Tibial artery (tissue), 4 donors: ENCODE data around the gene TGM2.

Source experiments
- DNase-seq, 2 donors: peaks; one replicate each; pipeline ENCODE4 v3.0.0-alpha.2; 2019
- H3K27ac ChIP-seq, 2 donors: fragments of 200-600 bp; sonication (generic) in 1 of 2; 1 replicate in 1 of 2; 2 replicates in 1 of 2; pipeline ENCODE4 v1.5.1; 2018 to 2019; ENCODE audit warnings: mild to moderate bottlenecking in 1 of 2
- H3K27me3 ChIP-seq, 2 donors: fragments of 200-600 bp; sonication (generic) in 1 of 2; one replicate each; pipeline versions ENCODE4 v1.5.1 to v1.6.0; 2016 to 2019
- H3K36me3 ChIP-seq, 3 donors: fragments of 200-600 bp; sonication (generic) in 2 of 3; one replicate each; pipeline ENCODE4 v1.5.1; 2016 to 2019; ENCODE audit warnings: mild to moderate bottlenecking in 2 of 3
- H3K4me1 ChIP-seq, 4 donors: fragments of 200-600 bp; sonication (generic) in 2 of 4; 1 replicate in 3 of 4; 2 replicates in 1 of 4; pipeline ENCODE4 v1.5.1; 2016 to 2019
- H3K4me3 ChIP-seq, 2 donors: fragments of 200-600 bp; sonication (generic) in 1 of 2; 1 replicate in 1 of 2; 2 replicates in 1 of 2; pipeline ENCODE4 v1.5.1; 2018 to 2019; ENCODE audit warnings: mild to moderate bottlenecking in 2 of 2
- H3K9me3 ChIP-seq, 3 donors: fragments of 200-600 bp; sonication (generic) in 1 of 3; one replicate each; pipeline ENCODE4 v1.5.1; 2016 to 2019
- CTCF ChIP-seq, 2 experiments: fragments of 200-600 bp in 1 of 2; fragments of 450-650 bp in 1 of 2; IDR thresholded peaks; one replicate each; pipeline ENCODE4 v1.5.1; 2017 to 2019; ENCODE audit warnings: antibody characterized with exemption in 2 of 2, mild to moderate bottlenecking in 1 of 2, moderate library complexity in 1 of 2
- intact Hi-C: fragments of 100-400 bp; cut with DNase I; formaldehyde crosslinking; loops from one replicate; pipeline ENCODE4 v1.15.0; 2023; ENCODE audit warnings: low total_unique reads

The TGM2 gene

GRCh38 chr20:38084425-38084951 is 80.6 kb downstream of the TGM2 start:
- Histone ChIP-seq H3K27ac (peak overlapping the region; percentile 77 to 79), H3K4me1 (peaks cover 0 to 59% (median 24%) of the 10 kb centered on the region in 4 donors), H3K27me3 (no peaks in the 10 kb centered on the region), H3K36me3 (peaks cover 4 to 42% (median 32%) of the 10 kb centered on the region in 3 donors), H3K4me3 (no peak overlapping the region), H3K9me3 (no peaks in the 10 kb centered on the region)
- intact Hi-C loops: no loop called here
- DNase-seq: no peak
- no peak for TF ChIP-seq CTCF (IDR thresholded peaks at IDR 0.05)

GRCh38 chr20:38083338-38084048 is 81.6 kb downstream of the TGM2 start:
- Histone ChIP-seq H3K4me3 (no peak overlapping the region), H3K27ac (peak overlapping the region; percentile 77 to 79), H3K36me3 (peaks cover 0 to 33% (median 32%) of the 10 kb centered on the region in 3 donors), H3K27me3 (no peaks in the 10 kb centered on the region), H3K9me3 (no peaks in the 10 kb centered on the region), H3K4me1 (peaks cover 0 to 59% (median 24%) of the 10 kb centered on the region in 4 donors)
- DNase-seq: no peak
- TF ChIP-seq CTCF (IDR thresholded peaks at IDR 0.05): no peak
- intact Hi-C loops: no loop called here

- H3K27ac ChIP-seq: peak overlapping the region; percentile 77 to 79
- intact Hi-C loops: no loop called here
- no peak for DNase-seq
- peaks cover 0 to 33% (median 31%) of the 10 kb centered on the region in 3 donors for H3K36me3 ChIP-seq
- peaks cover 0 to 57% (median 24%) of the 10 kb centered on the region in 4 donors for H3K4me1 ChIP-seq
- TF ChIP-seq CTCF (IDR thresholded peaks at IDR 0.05): no peak
- no peak overlapping the region for H3K4me3 ChIP-seq
- H3K9me3 ChIP-seq: no peaks in the 10 kb centered on the region
- no peaks in the 10 kb centered on the region for H3K27me3 ChIP-seq
Measured at GRCh38 chr20:38082894-38083293, 82.2 kb downstream of the TGM2 start.

GRCh38 chr20:38081575-38081974 is 83.5 kb downstream of the TGM2 start:
- no peak overlapping the region for H3K4me3 ChIP-seq
- H3K9me3 ChIP-seq: no peaks in the 10 kb centered on the region
- no peak for DNase-seq
- peaks cover 0 to 51% (median 25%) of the 10 kb centered on the region in 4 donors for H3K4me1 ChIP-seq
- H3K27ac ChIP-seq: peak overlapping the region in 1 of 2 donors; percentile 79
- TF ChIP-seq CTCF (IDR thresholded peaks at IDR 0.05): no peak
- intact Hi-C loops: no loop called here
- peaks cover 0 to 43% (median 31%) of the 10 kb centered on the region in 3 donors for H3K36me3 ChIP-seq
- H3K27me3 ChIP-seq: no peaks in the 10 kb centered on the region

GRCh38 chr20:38079353-38079752 is 85.7 kb downstream of the TGM2 start:
- intact Hi-C loops: no loop called here
- H3K4me3 ChIP-seq: no peak overlapping the region
- no peak for TF ChIP-seq CTCF (IDR thresholded peaks at IDR 0.05)
- H3K27me3 ChIP-seq: no peaks in the 10 kb centered on the region
- H3K36me3 ChIP-seq: peaks cover 0 to 32% (median 24%) of the 10 kb centered on the region in 3 donors
- H3K9me3 ChIP-seq: no peaks in the 10 kb centered on the region
- peak overlapping the region in 1 of 2 donors; percentile 79 for H3K27ac ChIP-seq
- peaks cover 0 to 52% (median 25%) of the 10 kb centered on the region in 4 donors for H3K4me1 ChIP-seq
- no peak for DNase-seq
